ENCODE data around the gene DNAJC18.
A peak's percentile ranks its signal among the peaks of the same experiment; 100 is the strongest.

DNAJC18 gene

GRCh38 chr5:139392678-139393496 is 46.4 kb downstream of the DNAJC18 start:
- peak; percentile 92 for TF ChIP-seq CTCF (IDR thresholded peaks at IDR 0.05; ENCODE audit: extremely low read depth, insufficient read depth, missing control alignments)
- DNase-seq (ENCODE audit: low spot score) = peak; percentile 96
- in situ Hi-C loops (cut with MboI; ENCODE audit: low pct_unique_long_range_greater_than_20kb, low sequenced_read_pairs, unreplicated experiment) = no loop called here

GRCh38 chr5:139392324-139392677 is 47.0 kb downstream of the DNAJC18 start:
- DNase-seq (ENCODE audit: low spot score) = no peak
- in situ Hi-C loops (cut with MboI; ENCODE audit: low pct_unique_long_range_greater_than_20kb, low sequenced_read_pairs, unreplicated experiment) = no loop called here
- TF ChIP-seq CTCF (IDR thresholded peaks at IDR 0.05; ENCODE audit: extremely low read depth, insufficient read depth, missing control alignments) = no peak

- DNase-seq (ENCODE audit: low spot score) = peak; percentile 64
- no peak for TF ChIP-seq CTCF (IDR thresholded peaks at IDR 0.05; ENCODE audit: extremely low read depth, insufficient read depth, missing control alignments)
- in situ Hi-C loops (cut with MboI; ENCODE audit: low pct_unique_long_range_greater_than_20kb, low sequenced_read_pairs, unreplicated experiment) = no loop called here
Observed at GRCh38 chr5:139391570-139392323, 47.6 kb downstream of the DNAJC18 start.

- TF ChIP-seq CTCF (IDR thresholded peaks at IDR 0.05; ENCODE audit: extremely low read depth, insufficient read depth, missing control alignments) = no peak
- peak; percentile 38 for DNase-seq (ENCODE audit: low spot score)
- in situ Hi-C loops (cut with MboI; ENCODE audit: low pct_unique_long_range_greater_than_20kb, low sequenced_read_pairs, unreplicated experiment) = no loop called here
Observed at GRCh38 chr5:139390639-139391569, 48.4 kb downstream of the DNAJC18 start.

- DNase-seq (ENCODE audit: low spot score) = peak; percentile 92
- in situ Hi-C loops (cut with MboI; ENCODE audit: low pct_unique_long_range_greater_than_20kb, low sequenced_read_pairs, unreplicated experiment) = no loop called here
- TF ChIP-seq CTCF (IDR thresholded peaks at IDR 0.05; ENCODE audit: extremely low read depth, insufficient read depth, missing control alignments) = no peak
Observed at GRCh38 chr5:139389701-139390638, 49.4 kb downstream of the DNAJC18 start, which contains the start of gene MZB1. TSS of gene MZB1 (minus strand) at chr5:139389913. CDS start at chr5:139389856, 57 bp downstream.
